ENCODE results near the gene CFAP100. TPM values are rescaled to one million over a fixed set of nuclear protein-coding genes. Genes with fewer than 3 reads are reported as not detected.

Gene CFAP100
- total and polyA plus RNA-seq, 10 donors, result not detected

- no peaks in the 10 kb centered on the region for H3K9me3 ChIP-seq
- no peaks in the 10 kb centered on the region for H3K36me3 ChIP-seq
- peak; percentile 21 for DNase-seq
- TF ChIP-seq POLR2AphosphoS5 (IDR thresholded peaks at IDR 0.05) (no peak), CTCF (IDR thresholded peaks at IDR 0.05 in 8 of 11, conservative IDR thresholded peaks at IDR 0.05 in 3 of 11) (no peak), POLR2A (IDR thresholded peaks at IDR 0.05) (no peak)
- H3K27me3 ChIP-seq (replicated peaks in 1 of 7), result peaks cover 0 to 71% (median 25%) of the 10 kb centered on the region in 7 donors
- intact Hi-C loops (cut with DNase I; ENCODE audit: low total_unique reads), result no loop called here
- no peak overlapping the region for H3K4me3 ChIP-seq
- WGBS, 5 donors, result 61 to 76% (median 63%) methylated on average over 3 of the region's 3 CpGs
- peaks cover 0 to 30% (median 27%) of the 10 kb centered on the region in 6 donors for H3K4me1 ChIP-seq
- H3K27ac ChIP-seq, result no peak overlapping the region
Observed at GRCh38 chr3:126360046-126360713, 34.5 kb upstream of the CFAP100 start.

GRCh38 chr3:126360714-126361060 lies 34.0 kb upstream of the CFAP100 start:
- DNase-seq, result peak; percentile 56
- Histone ChIP-seq H3K27ac (no peak overlapping the region), H3K36me3 (no peaks in the 10 kb centered on the region), H3K4me3 (no peak overlapping the region), H3K9me3 (no peaks in the 10 kb centered on the region), H3K27me3 (replicated peaks in 1 of 7) (peaks cover 0 to 66% (median 24%) of the 10 kb centered on the region in 7 donors), H3K4me1 (peaks cover 0 to 25% (median 22%) of the 10 kb centered on the region in 6 donors)
- TF ChIP-seq POLR2AphosphoS5 (IDR thresholded peaks at IDR 0.05) (no peak), POLR2A (IDR thresholded peaks at IDR 0.05) (no peak), CTCF (IDR thresholded peaks at IDR 0.05 in 8 of 11, conservative IDR thresholded peaks at IDR 0.05 in 3 of 11) (no peak)
- intact Hi-C loops (cut with DNase I; ENCODE audit: low total_unique reads), result no loop called here
- WGBS, 5 donors, result 66 to 81% (median 67%) methylated on average over 2 to 3 of the region's 3 CpGs

- Histone ChIP-seq H3K4me3 (no peak overlapping the region), H3K27ac (no peak overlapping the region), H3K4me1 (peaks cover 0 to 20% (median 17%) of the 10 kb centered on the region in 6 donors), H3K27me3 (replicated peaks in 1 of 7) (peaks cover 0 to 60% (median 18%) of the 10 kb centered on the region in 7 donors), H3K36me3 (no peaks in the 10 kb centered on the region), H3K9me3 (no peaks in the 10 kb centered on the region)
- DNase-seq, result peak; percentile 62
- TF ChIP-seq POLR2AphosphoS5 (IDR thresholded peaks at IDR 0.05), result no peak
- TF ChIP-seq POLR2A (IDR thresholded peaks at IDR 0.05), result no peak
- no peak for TF ChIP-seq CTCF (IDR thresholded peaks at IDR 0.05 in 8 of 11, conservative IDR thresholded peaks at IDR 0.05 in 3 of 11)
- 80 to 90% (median 84%) methylated on average over 9 of the region's 9 CpGs for WGBS, 5 donors
- intact Hi-C loops (cut with DNase I; ENCODE audit: low total_unique reads), result no loop called here
Observed at GRCh38 chr3:126361211-126361610, 33.5 kb upstream of the CFAP100 start.

- 90 to 97% (median 95%) methylated on average over 9 of the region's 9 CpGs for whole genome bisulfite sequencing, 5 donors
- Histone ChIP-seq H3K27ac (no peak overlapping the region), H3K9me3 (no peaks in the 10 kb centered on the region), H3K36me3 (no peaks in the 10 kb centered on the region), H3K27me3 (replicated peaks in 1 of 7) (peaks cover 0 to 33% (median 8%) of the 10 kb centered on the region in 7 donors), H3K4me1 (no peaks in the 10 kb centered on the region), H3K4me3 (no peak overlapping the region)
- no peak for TF ChIP-seq POLR2A (IDR thresholded peaks at IDR 0.05)
- TF ChIP-seq POLR2AphosphoS5 (IDR thresholded peaks at IDR 0.05), result no peak
- TF ChIP-seq CTCF (IDR thresholded peaks at IDR 0.05 in 8 of 11, conservative IDR thresholded peaks at IDR 0.05 in 3 of 11), result no peak
- intact Hi-C loops (cut with DNase I; ENCODE audit: low total_unique reads), result no loop called here
- DNase-seq, result peak; percentile 41
Observed at GRCh38 chr3:126364130-126364695, 30.5 kb upstream of the CFAP100 start.
